Subcutaneous adipose tissue (tissue), 4 donors: ENCODE results near the gene ZNF597. TPM values are rescaled to one million over a fixed set of nuclear protein-coding genes. Genes with fewer than 3 reads are reported as not detected.

Source experiments
- CTCF ChIP-seq: fragments of 450-650 bp; IDR thresholded peaks from one replicate; pipeline ENCODE4 v1.5.1; 2016; ENCODE audit warnings: low read depth, mild to moderate bottlenecking, control low read depth, antibody characterized with exemption, moderate library complexity
- total RNA-seq, 4 donors: library from RNA; depleted of rRNA; stranded (reverse); fragments of >200 nt; gene quantifications; one replicate each; pipeline ENCODE4 v1.1.0, GENCODE V29; 2016

ZNF597 gene
- total RNA-seq, result 1 to 10 TPM; 1.9 to 2.5 (median 2.2) TPM

- no peak for TF ChIP-seq CTCF
Observed at GRCh38 chr16:3443108-3444031, at the start of gene ZNF597, which contains the start of gene NAA60. Gene ZNF597 (minus strand): TSS chr16:3443504. CDS start chr16:3443153, 351 bp downstream. Gene NAA60 (plus strand): TSS chr16:3443680. CDS start chr16:3476228, 32,548 bp downstream.

GRCh38 chr16:3492356-3492755 lies 49.1 kb upstream of the ZNF597 start:
- no peak for TF ChIP-seq CTCF

- TF ChIP-seq CTCF, result no peak
Observed at GRCh38 chr16:3490911-3491629, 47.8 kb upstream of the ZNF597 start.

GRCh38 chr16:3488801-3489200 lies 45.5 kb upstream of the ZNF597 start:
- TF ChIP-seq CTCF, result no peak

- TF ChIP-seq CTCF, result no peak
Observed at GRCh38 chr16:3487521-3488410, 44.5 kb upstream of the ZNF597 start.

- no peak for TF ChIP-seq CTCF
Observed at GRCh38 chr16:3486506-3487215, 43.4 kb upstream of the ZNF597 start.
